PC-3 (cell line): Measurements from ENCODE around the gene CDHR5. TPM values are rescaled to one million over a fixed set of nuclear protein-coding genes. Genes with fewer than 3 reads are reported as not detected.

ENCODE experiments used
- ATAC-seq: fragments of 200-7000 bp; cut with Tn5 transposase; 2 replicates; pipeline ENCODE4 v1.9.1; 2020; ENCODE audit warnings: mild to moderate bottlenecking, moderate library complexity
- BruUV-seq: library from RNA; stranded (reverse); fragments of 400-500 nt; replicated peaks from 2 replicates; lab custom pipeline; 2021; lab: Mats Ljungman, UMichigan
- CTCF ChIA-PET: fragments of 300-600 bp; sonication (Branson Sonifier 250); formaldehyde crosslinking; loops from one replicate; lab custom pipeline; 2022; ENCODE audit warnings: antibody characterized with exemption; lab: Charles Lee
- POLR2A ChIA-PET: fragments of 300-600 bp; sonication (Branson Sonifier 250); formaldehyde crosslinking; loops from one replicate; lab custom pipeline; 2022; ENCODE audit warnings: antibody characterized with exemption; ENCODE audit not compliant: unreplicated experiment; lab: Charles Lee
- DNase-seq: peaks from one replicate; pipeline ENCODE4 v3.0.0-alpha.2; 2015
- H2AFZ ChIP-seq: fragments of 300-600 bp; sonication (generic); 2 replicates; pipeline ENCODE4 v1.6.0; 2016; ENCODE audit warnings: antibody characterized with exemption, low read length
- H3F3A ChIP-seq: fragments of 300-600 bp; sonication (generic); one replicate; pipeline ENCODE4 v1.6.0; 2017; ENCODE audit warnings: antibody characterized with exemption, low read length, control low read depth, mild to moderate bottlenecking; ENCODE audit not compliant: unreplicated experiment
- H3K27ac ChIP-seq: fragments of 300-600 bp; sonication (generic); 2 replicates; pipeline ENCODE4 v1.5.1; 2016; ENCODE audit warnings: mild to moderate bottlenecking, low read length
- H3K27me3 ChIP-seq: fragments of 300-600 bp; sonication (generic); 2 replicates; pipeline ENCODE4 v1.6.1; 2016; ENCODE audit warnings: low read length, mixed read lengths
- H3K36me3 ChIP-seq: fragments of 300-600 bp; sonication (generic); 2 replicates; pipeline ENCODE4 v1.6.1; 2016; ENCODE audit warnings: low read depth, mixed run types, low read length, mixed read lengths
- H3K4me1 ChIP-seq: fragments of 300-600 bp; sonication (generic); 2 replicates; pipeline ENCODE4 v1.5.1; 2016; ENCODE audit warnings: low read length; ENCODE audit not compliant: insufficient read depth
- H3K4me2 ChIP-seq: fragments of 300-600 bp; sonication (generic); 2 replicates; pipeline ENCODE4 v1.6.0; 2016; ENCODE audit warnings: low read length
- H3K4me3 ChIP-seq: fragments of 300-600 bp; sonication (generic); 2 replicates; pipeline ENCODE4 v1.5.1; 2016; ENCODE audit warnings: mild to moderate bottlenecking, low read length, mixed read lengths
- H3K79me2 ChIP-seq: fragments of 300-600 bp; sonication (generic); 2 replicates; pipeline ENCODE4 v1.6.1; 2017; ENCODE audit warnings: low read length, mixed read lengths
- H3K9ac ChIP-seq: fragments of 300-600 bp; sonication (generic); 2 replicates; pipeline ENCODE4 v1.6.0; 2016; ENCODE audit warnings: mild to moderate bottlenecking, low read length
- H3K9me2 ChIP-seq: fragments of 300-600 bp; sonication (generic); replicated peaks from 2 replicates; pipeline ENCODE4 v1.6.1; 2016; ENCODE audit warnings: mixed run types, low read length, mixed read lengths
- H3K9me3 ChIP-seq: fragments of 300-600 bp; sonication (generic); 2 replicates; pipeline ENCODE4 v1.6.1; 2016; ENCODE audit warnings: low read length, mixed read lengths
- H4K20me1 ChIP-seq: fragments of 300-600 bp; sonication (generic); 2 replicates; pipeline ENCODE4 v1.6.1; 2016; ENCODE audit warnings: low read length, mixed read lengths
- EZH2 ChIP-seq: fragments of 300-600 bp; sonication (generic); IDR thresholded peaks from one replicate; pipeline ENCODE4 v1.6.1; 2017; ENCODE audit warnings: antibody characterized with exemption, mild to moderate bottlenecking, low read length; ENCODE audit not compliant: unreplicated experiment
- EZH2phosphoT487 ChIP-seq: fragments of 300-600 bp; sonication (generic); IDR thresholded peaks from 2 replicates; pipeline ENCODE4 v1.6.1; 2018; ENCODE audit warnings: mild to moderate bottlenecking, antibody characterized with exemption, low read length, borderline replicate concordance
- intact Hi-C: fragments of 100-400 bp; cut with micrococcal nuclease; formaldehyde crosslinking; loops from 2 replicates; pipeline ENCODE4 v1.9.0; 2023
- total RNA-seq: library from RNA; depleted of rRNA; stranded (reverse); fragments of >200 nt; gene quantifications from 2 replicates; pipeline ENCODE4 v1.2.3, GENCODE V29; 2014
- TF ChIP-seq, protein P1 (sequence below): fragments of 300-600 bp; sonication (generic); conservative IDR thresholded peaks from 2 replicates; pipeline ENCODE4 v1.5.1; 2017; ENCODE audit warnings: antibody characterized with exemption, low read depth, mild to moderate bottlenecking, low read length

The CDHR5 gene
- total RNA-seq, 1 experiment from 2014 or later = not detected

DNA sequence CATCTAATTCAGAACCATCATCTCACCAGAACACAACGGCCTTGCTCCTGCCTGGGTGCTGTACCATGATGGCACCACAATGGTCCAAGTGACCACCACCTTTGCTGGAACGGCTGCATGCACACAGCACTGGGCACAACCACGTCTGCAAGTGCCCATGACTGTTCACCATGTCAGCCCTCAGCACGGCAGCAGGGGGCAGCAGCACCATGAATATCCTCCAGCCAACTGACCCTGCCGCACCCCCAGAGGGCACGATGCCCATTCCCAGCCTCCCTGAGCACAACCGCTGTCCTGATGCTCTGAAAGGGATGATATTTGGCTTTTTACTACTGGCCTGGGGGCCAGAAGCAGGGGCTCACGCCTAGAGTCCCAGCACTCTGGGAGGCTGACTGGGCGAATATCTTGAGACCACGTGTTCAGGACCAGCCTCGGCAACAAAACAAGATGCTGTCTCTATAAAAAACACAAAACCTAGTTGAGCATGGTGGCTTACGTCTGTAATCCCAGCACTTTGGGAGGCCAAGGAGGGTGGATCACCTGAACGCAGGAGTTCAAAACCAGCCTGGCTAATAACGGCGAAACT is 38.0 kb upstream of the CDHR5 start:
- Histone ChIP-seq H3K79me2 (no peaks in the 10 kb centered on the region), H2AFZ (no peak overlapping the region), H3K4me2 (no peak overlapping the region), H3K27me3 (no peaks in the 10 kb centered on the region), H3K9me3 (no peaks in the 10 kb centered on the region), H3F3A (no peaks in the 10 kb centered on the region), H3K4me1 (no peaks in the 10 kb centered on the region), H3K9ac (no peak overlapping the region), H3K9me2 (no peaks in the 10 kb centered on the region), H3K27ac (no peak overlapping the region), H4K20me1 (no peaks in the 10 kb centered on the region), H3K36me3 (peaks cover 2% of the 10 kb centered on the region; the same call in 1 of the 2 replicates), H3K4me3 (no peak overlapping the region)
- ChIA-PET CTCF (interaction anchor here (0.7 kb wide), 1 partner anchor 41 kb away, joined by 3 read pairs; no protein-coding TSS in a partner anchor), POLR2A (no interaction called here)
- BruUV-seq = no TSS peak
- intact Hi-C loops = no loop called here
- no peak for TF ChIP-seq EZH2
- TF ChIP-seq, protein P1, sequence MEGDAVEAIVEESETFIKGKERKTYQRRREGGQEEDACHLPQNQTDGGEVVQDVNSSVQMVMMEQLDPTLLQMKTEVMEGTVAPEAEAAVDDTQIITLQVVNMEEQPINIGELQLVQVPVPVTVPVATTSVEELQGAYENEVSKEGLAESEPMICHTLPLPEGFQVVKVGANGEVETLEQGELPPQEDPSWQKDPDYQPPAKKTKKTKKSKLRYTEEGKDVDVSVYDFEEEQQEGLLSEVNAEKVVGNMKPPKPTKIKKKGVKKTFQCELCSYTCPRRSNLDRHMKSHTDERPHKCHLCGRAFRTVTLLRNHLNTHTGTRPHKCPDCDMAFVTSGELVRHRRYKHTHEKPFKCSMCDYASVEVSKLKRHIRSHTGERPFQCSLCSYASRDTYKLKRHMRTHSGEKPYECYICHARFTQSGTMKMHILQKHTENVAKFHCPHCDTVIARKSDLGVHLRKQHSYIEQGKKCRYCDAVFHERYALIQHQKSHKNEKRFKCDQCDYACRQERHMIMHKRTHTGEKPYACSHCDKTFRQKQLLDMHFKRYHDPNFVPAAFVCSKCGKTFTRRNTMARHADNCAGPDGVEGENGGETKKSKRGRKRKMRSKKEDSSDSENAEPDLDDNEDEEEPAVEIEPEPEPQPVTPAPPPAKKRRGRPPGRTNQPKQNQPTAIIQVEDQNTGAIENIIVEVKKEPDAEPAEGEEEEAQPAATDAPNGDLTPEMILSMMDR = peak; percentile 75
- DNase-seq (peak; percentile 54), ATAC-seq (peak; percentile 91)

DNA sequence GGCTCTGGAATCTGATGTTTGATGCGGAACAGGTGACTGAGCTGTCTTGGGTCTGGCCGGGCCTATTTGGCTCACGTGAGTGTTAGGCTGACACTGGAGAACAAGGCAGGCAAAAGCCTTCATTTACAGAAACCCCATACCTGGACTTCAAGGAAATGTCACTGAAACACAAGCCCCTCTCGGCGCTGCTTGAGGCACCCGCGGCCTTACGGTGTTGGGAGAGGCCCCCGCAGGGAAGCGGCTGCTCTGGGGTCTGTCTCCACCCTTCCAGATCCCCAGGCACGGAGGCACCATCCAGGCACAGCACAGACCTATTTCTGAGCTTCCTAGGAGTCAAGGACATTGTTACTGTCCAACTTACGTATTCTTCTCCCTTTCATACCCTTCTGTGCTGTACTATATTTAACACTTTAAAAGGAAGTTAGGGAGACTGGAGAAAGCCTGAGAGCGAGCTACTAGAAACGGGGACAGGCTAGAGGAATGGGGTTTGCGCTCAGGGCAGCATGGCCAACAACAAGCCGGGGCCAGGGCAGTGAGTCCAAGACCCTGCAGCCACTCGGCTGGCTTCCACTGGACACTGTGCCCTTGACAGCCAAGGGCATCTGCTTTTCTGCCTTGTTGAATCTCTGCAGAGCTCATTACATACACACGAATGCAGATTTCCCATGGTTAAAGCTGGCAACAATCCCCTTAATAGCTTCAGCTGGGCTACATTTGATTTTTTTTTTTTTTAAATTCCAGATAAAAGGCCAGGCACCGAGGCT is 36.1 kb upstream of the CDHR5 start:
- ATAC-seq (no peak), DNase-seq (no peak)
- no peaks in the 10 kb centered on the region for H3K9me3 ChIP-seq
- no peak overlapping the region for H3K9ac ChIP-seq
- H3K36me3 ChIP-seq = peaks cover 2% of the 10 kb centered on the region; the same call in 1 of the 2 replicates
- intact Hi-C loops = no loop called here
- TF ChIP-seq, protein P1 = no peak
- no peak for TF ChIP-seq EZH2phosphoT487
- no peaks in the 10 kb centered on the region for H3K9me2 ChIP-seq
- H3K4me2 ChIP-seq = no peak overlapping the region
- no peak overlapping the region for H2AFZ ChIP-seq
- ChIA-PET CTCF (interaction anchor here (0.5 kb wide), 1 partner anchor 80 kb away, joined by 6 read pairs; no protein-coding TSS in a partner anchor), POLR2A (no interaction called here)
- no peak overlapping the region for H3K27ac ChIP-seq
- H4K20me1 ChIP-seq = no peaks in the 10 kb centered on the region
- H3K27me3 ChIP-seq = no peaks in the 10 kb centered on the region
- H3K4me3 ChIP-seq = no peak overlapping the region
- no peaks in the 10 kb centered on the region for H3K79me2 ChIP-seq
- no peaks in the 10 kb centered on the region for H3F3A ChIP-seq
- H3K4me1 ChIP-seq = no peaks in the 10 kb centered on the region
- BruUV-seq = no TSS peak

DNA sequence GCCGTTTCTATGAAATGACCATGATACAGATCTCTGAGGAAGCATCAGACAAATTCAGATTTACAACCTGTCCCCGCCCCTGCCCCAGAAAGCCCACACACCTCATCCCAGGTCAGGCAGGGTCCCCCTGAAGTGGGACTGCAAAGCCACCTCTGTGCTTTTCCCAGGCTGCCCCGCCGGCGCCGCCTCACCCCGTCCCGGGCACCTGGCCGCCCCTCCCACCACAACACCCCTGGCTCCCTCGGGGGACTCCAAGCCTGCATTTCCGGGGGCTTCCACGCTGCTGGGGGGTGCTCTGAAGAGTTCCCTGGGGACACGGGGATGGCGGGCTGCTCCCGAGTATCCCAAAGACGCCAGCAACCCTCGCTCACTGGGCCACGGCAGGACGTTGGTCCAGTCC is 35.5 kb upstream of the CDHR5 start:
- no peak overlapping the region for H3K4me2 ChIP-seq
- TF ChIP-seq EZH2 = no peak
- TF ChIP-seq EZH2phosphoT487 = no peak
- TF ChIP-seq, protein P1 = no peak
- H2AFZ ChIP-seq = no peak overlapping the region
- no peaks in the 10 kb centered on the region for H3K9me2 ChIP-seq
- ChIA-PET POLR2A (no interaction called here), CTCF (no interaction called here)
- H3K79me2 ChIP-seq = no peaks in the 10 kb centered on the region
- no peak overlapping the region for H3K9ac ChIP-seq
- intact Hi-C loops = no loop called here
- BruUV-seq = no TSS peak
- no peaks in the 10 kb centered on the region; the same call in 1 of the 2 replicates for H3K36me3 ChIP-seq
- H3K27me3 ChIP-seq = no peaks in the 10 kb centered on the region
- no peaks in the 10 kb centered on the region for H3K4me1 ChIP-seq
- H3F3A ChIP-seq = no peaks in the 10 kb centered on the region
- no peak overlapping the region for H3K4me3 ChIP-seq
- ATAC-seq (no peak), DNase-seq (no peak)
- no peaks in the 10 kb centered on the region for H4K20me1 ChIP-seq
- no peak overlapping the region for H3K27ac ChIP-seq
- H3K9me3 ChIP-seq = no peaks in the 10 kb centered on the region
